NCI-H187 treated with DMSO at 0.1 percent for 48 hours (cell line): ENCODE data around the gene AGRP.

Experiments used
- DNase-seq: peaks from one replicate; lab custom pipeline; 2025; lab: John Stamatoyannopoulos, UW

Gene AGRP

DNA sequence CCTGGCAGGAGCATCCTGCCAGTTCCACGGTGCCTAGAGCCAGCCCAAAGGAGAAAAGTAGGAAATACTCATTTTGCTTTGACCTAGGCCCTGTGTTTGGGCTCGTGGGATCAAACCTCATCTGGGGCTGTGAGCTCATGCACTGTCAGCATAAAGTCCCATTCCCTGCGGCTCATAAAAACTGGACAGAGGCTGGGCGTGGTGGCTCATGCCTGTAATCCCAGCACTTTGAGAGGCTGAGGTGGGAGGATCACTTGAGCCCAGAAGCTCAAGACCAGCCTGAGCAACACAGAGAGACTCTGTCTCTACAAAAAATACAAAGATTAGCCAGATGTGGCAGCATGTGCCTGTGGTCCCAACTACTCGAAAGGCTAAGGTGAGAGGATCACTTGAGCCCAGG is 20.3 kb downstream of the AGRP start:
- DNase-seq, result no peak

DNA sequence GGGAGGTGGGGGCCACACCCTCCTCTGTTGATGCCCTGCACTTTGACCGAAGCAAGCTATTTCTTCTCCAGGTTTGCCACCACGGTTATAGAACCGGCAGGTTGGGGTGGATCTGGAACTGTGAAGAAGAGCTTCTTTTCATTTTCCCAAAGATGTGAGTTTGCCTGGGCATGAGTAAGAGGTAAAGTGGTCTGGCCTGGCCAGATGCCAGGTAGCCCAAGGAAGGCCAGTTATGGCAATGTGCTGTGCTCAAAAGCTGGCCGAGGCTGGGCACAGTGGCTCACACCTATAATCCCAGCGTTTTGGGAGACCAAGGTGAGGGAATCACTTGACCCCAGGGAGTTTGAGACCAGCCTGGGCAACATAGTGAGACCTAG is 21.1 kb downstream of the AGRP start:
- DNase-seq, result no peak

DNA sequence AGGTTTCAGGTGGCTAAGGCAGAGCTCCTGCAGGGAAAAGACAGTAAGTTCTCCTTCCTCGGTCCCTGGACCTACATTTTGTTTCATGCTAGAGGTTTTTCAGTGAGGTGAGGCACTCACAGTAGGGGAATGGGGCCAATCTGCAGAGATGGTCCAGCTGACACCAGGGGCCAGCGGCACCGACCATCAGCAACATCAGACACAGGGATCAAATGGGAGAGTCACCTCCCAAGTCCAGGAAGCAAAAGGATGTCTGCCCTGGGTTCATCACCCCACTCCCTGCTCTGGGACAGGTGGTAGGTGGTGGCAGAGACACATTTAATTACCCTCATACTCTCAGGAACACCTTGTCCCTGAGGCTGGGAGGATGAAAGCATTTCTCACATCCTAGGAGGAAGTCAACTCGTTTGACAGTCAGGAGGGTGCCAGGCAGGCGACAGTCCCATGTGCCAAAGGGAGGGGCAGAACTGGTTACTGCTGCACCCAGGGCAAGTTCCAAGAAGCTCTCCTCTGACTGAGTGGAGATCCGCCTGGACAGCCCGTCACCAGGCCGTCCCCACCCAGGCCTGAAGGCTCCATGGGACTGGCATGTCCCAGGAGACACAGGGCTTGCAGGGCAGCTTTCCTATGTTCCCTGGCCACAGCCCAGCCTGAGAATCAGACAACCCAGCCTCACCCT is 21.6 kb downstream of the AGRP start:
- DNase-seq, result no peak

DNA sequence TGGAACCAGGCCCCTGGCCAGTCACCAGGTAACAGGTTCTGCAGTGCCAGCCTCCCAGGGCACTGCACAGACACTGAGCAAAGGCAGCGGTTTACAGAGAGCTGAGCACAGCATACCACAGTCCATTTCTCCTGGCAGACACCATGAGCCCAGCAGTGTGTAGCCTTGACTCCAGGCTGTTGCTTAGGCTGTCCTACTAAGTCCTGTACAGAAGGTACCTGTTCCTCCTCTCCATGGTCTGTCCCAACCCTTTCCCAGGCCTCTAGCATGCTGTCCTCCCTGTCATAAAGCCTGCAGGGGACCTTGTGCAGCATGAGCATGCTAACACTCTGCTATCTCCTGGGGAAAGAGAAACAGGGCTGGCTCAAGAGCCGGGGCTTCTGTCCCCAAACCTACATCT is 22.4 kb downstream of the AGRP start:
- no peak for DNase-seq

DNA sequence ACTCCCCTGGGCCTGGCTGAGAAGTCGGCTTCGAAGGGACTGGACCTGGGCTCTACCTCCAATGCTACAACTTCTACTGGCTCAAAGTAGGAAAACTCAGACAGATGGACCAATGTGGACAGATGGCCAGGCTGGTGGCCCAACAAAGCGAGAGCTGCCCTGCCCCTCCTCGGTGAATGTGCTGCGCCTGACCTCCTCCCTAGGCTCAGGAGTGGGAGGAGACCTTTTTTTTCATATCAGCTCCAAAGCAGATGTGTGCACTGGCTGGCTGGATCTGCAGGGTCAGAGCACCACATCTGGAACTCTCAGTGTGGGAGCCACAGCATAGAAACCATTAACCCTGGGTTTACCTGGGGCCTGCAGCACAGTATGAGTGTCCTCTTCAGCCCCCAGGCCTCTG is 23.2 kb downstream of the AGRP start:
- DNase-seq, result no peak

DNA sequence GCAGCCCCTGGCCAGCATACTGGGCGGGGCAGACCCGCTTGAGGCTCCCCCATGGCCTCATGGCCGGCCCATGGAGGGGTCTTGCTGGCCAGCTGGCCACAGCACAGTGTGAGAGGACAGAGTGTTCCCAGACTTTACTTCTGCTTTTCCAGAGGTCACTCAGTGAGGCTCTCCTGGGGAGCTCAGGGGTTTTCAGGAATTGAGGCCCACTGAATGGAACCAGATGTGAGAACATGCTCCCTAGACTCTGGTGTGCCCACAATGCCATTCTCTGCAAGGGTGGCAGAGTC is 23.5 kb downstream of the AGRP start:
- DNase-seq, result no peak

DNA sequence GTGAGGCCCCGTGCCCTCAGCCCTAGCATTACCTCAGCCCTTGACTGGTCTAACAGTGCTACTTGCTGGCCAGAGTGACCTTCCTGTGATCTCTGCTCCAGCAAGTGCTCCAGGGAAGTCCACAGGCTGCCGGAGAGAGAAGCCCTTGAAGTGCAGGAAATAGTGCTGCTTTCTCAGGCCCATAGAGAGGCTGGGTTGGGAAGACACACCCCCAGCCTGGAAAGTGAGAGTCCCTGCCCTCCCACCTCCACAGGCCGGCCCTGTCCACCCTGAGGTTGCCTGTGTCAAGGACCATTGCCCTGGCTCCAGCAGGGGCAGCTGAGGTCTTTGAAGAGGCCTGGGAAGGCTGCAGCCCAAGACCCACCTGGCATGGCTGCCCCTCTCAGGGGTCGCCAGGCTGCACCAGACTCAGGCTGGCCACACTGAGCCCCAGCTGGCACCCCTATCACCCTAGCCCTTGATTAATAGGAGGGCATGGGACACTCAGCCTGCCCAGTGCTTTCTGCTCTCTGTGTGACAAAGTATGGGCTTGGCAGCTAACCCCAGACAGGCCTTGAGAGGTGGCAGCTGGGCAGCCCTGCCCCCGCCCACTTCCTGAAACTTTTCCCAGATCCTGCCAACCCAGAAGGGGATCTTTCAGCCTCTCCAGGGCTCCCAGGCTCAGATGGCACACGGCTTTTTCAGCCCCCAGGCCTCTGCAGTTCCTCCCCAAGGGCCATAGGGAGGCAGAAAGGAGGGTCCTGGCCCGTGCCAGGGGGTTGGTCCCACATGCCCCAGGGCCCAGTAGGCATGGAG is 24.1 kb downstream of the AGRP start:
- DNase-seq, result no peak

DNA sequence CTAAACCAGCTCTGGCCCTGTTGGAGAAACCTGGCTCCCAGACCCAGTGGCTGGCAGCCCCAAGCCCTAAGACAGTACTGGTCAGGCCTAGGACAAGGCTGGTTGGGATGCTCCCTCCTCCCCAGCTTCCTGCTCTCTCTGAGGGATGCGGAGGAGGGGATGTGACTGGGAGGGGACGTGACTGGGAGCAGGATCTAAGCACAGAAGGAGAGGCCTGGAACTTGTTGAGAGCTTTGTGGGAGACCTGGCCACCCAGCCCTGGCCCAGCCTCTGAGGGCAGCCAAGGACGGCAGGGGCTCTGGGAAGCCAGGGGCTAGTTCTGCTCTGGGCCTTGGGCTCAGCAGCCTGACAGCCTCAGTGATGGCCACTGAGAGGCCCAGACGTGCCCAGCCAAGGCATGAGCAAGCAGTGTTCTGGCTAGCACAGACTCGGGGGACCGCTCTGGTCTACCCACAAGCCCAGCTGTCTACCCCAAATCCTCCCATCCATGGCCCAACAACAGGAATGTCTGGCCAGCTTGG is 25.2 kb downstream of the AGRP start:
- no peak for DNase-seq

DNA sequence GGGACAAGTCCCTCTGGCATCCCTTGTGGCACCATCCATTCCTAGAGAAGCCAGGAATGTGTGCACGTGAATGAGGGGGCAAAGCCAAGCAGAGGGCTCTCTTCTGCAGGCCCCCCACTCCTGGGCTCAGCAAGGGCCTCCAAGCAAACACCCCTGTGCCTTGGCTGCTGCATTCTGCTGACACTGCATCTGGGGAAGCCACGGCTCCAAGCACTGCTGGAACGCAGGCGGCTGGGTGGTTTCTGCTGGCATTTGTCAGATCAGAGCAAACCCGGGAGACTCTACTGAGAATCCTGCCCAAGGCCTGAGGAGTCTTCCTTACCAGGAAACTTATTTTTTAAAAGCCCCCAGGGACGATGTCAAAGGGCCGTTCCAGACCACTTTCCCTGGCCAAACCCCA is 25.7 kb downstream of the AGRP start:
- no peak for DNase-seq

DNA sequence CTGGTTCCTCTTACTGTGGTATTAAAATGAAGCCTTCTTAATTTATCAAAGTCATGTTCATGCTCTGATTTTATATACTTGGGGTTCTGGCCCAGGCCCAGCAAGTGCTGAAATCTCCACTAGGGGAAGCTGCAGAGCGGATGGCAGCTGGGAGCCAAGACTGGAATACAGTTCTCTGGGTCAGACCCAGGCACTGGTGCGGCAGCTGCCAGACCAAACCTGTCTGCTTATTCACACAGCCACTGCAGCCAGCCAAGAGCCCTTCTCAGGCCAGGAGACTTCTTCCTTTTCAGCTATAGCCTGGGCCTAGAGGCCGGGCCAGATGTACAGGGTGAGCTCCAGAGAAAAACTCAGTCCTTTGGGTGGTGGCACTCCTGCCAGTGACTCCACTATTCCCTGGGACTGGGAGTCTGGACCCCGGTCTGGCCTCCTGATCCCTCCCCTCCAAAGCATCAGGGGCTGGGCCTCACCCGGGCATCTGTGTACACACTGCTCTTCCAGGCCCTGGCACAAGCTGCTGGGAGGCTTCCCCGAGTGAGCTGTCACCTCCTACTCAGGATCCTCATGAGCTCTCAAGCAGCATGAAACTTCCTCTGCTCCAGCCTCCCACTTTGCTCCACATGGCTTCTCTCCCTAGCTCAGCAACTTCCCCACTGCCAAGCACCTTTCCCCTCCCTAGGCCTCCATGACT is 26.8 kb downstream of the AGRP start:
- no peak for DNase-seq

DNA sequence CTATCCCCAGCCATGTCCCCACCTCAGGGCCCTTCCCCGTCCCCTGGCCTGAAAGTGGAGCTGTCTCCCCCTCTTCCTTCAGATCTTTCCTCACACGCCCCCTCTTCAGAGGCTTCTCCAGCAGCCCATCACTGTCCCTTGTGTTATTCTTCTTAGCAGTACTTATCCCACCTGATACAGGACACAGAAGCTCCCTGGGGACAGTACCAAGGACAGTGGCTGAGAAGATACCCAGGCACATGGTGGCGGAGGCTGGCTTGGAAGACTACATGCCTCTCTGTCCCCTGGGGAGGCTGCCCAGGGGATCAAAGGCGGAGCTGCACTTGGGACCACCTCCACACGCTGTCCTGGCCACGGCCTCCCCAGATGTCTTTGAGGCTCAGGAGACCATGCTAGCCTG is 28.5 kb downstream of the AGRP start:
- no peak for DNase-seq

DNA sequence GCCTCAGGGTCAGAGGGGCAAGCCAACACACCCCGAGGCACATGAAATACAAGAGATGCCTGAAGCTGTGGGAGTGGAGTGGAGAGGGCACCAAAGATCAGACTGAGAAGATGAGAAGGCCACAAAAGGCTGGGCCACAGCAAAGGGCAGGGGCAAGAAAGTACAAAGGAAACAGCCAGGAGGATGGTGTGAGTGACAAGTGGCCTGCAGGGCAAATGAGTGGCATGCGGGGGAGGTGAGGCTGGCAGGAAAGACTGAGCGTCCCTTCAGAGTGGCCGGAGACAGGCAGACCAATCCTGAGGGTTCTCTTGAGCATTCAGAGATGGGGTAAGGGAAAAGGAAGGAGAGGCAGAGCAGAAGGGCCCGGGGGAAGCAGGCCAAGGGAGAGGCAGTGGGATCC is 29.2 kb downstream of the AGRP start:
- DNase-seq, result no peak

DNA sequence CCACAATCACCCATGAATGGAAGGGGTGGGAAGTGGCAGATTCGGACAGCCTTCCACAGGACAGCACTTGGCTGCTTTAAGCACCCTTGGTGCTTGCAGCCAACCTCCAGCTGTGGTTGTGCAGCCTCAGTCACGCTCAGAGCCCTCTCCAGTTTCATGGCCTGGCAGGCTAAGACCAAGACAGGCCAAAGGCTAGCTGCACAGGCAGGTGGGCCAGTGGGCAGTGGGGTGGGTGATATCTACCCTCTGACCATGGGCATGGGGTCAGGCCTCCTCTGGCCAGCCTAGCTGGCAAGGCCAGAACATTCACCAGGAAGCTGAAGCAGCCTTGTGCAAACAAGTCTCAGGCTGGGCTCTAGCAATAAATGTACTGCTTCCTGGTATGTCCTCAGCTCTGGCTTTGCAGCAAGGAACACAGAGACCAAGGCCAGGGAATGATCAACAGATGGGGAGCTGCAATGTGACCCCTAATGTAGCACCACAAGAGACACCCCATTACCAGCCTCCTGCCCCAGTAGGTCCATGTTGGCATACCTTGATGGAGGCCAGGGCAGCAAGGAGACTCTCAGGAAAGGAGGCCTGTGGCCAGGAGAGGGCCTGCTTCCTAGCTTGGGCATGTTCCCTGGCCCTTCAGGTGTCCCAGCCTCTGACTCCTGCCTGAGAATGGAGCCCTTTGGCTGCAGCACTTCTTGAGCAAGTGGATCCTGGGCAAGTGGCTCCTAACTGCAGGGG is 31.5 kb downstream of the AGRP start:
- no peak for DNase-seq

DNA sequence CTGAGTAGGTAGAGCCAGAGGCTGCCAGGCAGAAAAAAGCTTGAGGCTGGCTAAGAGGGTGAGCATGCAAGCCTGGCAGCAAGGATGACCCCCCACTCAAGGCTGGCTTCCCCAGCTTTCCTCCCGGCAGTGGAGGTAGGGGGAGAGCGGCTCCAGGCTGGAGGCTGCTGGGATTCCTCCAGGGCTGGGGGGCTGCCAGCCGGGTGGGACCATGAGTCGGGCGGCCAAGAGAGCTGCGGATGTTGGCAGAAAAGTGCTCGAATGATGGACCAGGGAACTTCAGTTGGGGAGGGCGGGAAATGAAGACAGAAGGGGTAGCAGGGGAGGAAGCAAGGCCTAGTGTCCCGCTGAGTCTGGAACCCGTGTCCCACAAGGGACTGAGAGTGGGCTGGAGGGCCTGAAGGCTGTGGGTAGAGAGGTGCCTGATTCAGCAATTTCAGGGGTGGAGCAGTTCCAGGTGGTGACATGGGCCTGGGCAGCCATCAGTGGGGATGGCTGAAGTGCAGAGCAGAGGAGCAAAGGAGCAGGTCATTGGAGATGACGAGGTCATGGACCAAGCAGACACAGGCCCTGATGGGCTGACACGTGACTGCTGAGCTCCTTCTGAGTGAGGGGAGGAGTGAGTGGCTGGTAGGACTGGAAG is 32.2 kb downstream of the AGRP start:
- DNase-seq, result no peak

DNA sequence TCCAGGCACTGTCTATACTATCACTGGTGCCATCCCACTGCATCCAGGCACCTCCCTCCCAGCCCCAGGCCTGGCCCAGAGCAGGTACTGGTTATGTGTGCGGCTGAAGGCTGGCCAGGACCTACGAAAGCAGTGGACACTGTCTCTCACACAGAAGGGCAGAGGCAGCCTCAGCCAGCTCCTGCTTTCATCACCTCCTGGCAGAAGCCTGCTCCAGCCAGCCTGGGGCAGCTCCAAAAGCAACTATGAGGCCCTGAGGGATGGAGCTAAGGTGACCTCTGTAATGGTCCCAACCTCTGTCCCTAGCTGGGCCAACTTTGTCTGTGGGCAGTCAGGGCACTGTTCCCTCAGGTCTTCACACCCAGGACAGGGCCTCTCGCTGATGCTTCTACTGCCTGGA is 33.6 kb downstream of the AGRP start:
- DNase-seq, result no peak

DNA sequence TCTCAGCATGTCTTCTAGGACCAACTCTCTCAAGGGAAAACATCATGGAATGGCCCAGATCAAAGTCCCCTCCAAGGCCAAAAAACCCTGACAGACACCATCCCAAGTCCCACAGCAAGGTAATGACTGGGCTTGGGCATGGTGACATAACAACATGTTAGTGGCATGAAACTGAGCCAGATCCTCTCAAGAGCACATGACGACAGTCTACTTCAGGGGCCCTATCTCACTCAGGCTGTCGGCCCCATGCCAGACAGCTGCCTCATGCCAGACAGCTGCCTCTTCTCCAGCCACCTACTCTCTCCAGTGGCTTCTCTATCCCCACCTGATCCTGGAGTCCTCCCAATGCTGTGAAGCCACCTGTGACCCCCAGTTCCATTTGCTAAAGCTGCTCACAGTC is 34.0 kb downstream of the AGRP start:
- no peak for DNase-seq

DNA sequence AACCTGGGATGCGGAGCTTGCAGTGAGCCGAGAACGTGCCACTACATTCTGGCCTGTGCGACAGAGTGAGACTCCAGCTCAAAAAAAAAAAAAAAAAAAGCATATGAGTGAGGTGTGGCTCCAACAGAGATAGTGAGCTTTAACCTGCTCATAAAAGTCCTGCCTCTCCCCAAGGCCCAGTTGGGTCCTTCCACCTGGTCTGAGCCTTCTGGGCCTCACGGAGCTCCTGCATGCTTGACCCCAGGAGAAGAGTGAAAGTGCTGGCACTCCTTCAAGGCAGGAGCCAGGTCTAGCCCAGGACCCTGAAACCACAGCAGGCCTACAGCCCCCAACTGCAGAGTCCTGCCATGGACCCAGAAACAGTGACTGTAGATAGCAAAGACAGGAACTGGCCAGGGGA is 34.8 kb downstream of the AGRP start:
- no peak for DNase-seq

DNA sequence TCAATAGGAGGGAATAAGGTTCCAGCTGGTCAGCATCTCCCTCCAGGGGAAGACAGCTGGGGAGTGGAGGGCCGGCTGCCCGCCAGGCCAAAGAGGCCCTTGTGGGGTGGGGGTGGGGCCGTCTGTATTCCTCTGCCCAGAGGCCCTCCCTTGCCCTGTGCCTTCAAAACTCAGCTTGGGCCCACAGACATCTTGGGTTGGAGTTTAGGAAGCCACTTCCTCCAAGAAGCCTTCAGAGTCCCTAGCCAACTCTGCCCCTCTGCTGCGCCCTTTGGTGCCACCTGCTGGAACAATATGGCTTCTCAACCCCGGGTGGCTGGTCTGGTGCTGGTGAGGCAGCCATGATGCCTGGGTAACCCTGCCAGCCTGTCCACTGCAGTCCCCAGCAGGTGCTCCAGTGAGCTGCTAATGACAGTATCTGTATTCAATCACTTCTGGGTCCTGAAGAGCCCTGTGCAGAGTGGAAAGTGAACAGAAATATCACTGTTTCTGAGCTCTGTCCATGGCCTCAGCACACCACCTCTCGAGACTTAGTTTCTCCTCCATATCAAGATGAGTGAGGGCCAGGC is 35.8 kb downstream of the AGRP start:
- no peak for DNase-seq

DNA sequence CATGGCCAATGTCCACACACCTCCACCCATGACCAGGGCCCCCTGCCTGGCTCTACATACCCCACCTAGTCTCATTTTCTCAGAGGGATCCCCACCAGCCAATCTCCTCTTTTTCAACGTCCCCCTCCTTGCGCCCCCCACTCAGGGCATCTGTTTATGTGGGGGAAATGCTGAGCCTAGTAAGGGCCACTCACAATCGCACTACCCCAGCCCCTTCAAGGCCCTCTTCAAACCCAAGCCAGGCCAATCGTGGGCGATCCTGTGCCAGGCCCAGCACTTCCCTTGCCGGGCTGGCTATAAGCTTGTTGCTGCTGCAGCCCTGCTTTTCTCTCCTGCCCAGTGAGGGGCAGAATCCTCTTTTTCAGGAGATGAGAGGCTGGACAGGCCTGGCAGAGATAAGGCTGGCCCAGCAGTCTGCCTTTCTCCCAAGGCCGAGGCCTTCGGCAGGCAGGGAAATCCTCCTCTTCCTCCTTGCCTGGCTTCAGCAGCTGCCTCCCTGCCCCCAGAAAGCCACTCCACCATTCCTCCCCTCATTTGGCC is 36.3 kb downstream of the AGRP start:
- DNase-seq, result no peak

DNA sequence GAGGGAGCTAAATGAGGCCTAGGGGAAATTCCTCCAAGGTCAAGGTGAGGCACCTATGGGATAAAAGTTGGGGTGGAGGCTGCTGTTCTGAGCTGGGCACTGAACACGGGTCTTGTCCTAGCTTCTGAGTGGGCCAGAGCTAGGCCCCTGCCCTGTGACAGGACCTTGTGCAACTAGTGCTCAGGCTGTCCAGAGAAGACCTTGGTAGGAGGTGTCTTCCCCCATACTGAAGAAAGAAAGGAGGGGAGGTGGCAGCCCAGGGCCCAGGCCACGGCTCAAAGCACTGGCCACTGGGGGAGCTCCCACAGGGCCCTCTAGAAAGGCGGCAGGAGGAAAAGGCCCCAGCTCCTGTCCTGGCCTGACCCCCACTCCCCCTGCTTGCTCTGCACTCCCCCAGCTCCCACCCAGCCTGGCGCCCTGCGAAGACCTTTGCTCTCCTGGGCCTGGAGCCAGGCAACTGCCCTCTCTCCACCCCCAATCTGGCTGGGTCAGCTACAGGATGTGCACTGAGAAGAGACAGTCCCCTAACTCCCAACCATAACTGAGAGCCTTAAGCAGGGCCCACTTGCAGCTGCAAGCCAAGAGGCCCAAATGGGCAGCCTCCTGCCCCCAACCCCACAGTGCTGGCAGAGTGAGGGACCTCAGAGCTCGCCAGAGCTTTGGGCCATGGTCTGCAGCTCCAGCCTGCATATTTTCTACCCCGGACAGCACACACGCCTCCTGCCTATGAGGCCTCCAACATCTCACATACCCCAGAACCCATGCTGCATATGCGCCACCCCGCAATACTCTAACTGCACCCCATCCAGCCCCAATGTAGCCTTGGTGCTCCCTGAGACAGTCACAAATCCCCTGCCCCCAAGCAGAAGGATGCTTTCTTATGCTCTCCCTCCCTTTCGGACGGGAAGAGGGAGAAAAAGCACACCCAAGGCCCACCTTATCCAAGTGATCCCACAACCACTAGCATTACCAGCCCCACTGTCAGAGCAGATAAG is 37.1 kb downstream of the AGRP start:
- no peak for DNase-seq
